H1 (cell line): Measurements from ENCODE around the gene TGFBR1. TPM values are rescaled to one million over a fixed set of nuclear protein-coding genes. Genes with fewer than 3 reads are reported as not detected.

Experiments
- CHD1 ChIP-seq: IDR thresholded peaks from 2 replicates; pipeline ENCODE4 v1.6.1; 2012; ENCODE audit warnings: low read depth, low read length, improper control_type of control experiment
- EZH2 ChIP-seq: fragments of 200-600 bp; sonication (generic); IDR thresholded peaks from 2 replicates; pipeline ENCODE4 v1.7.1; 2012; ENCODE audit warnings: low read depth, mild to moderate bottlenecking, moderate library complexity, low read length, inconsistent platforms; ENCODE audit not compliant: severe bottlenecking
- JUN ChIP-seq: IDR thresholded peaks from 2 replicates; pipeline ENCODE4 v1.6.1; 2011; ENCODE audit warnings: low read depth, mild to moderate bottlenecking, improper control_type of control experiment, low read length
- polyA plus RNA-seq, 7 experiments: library from polyadenylated mRNA; depleted of rRNA in 3 of 7; stranded (reverse) in 5 of 7; unstranded in 2 of 7; fragments of >200 nt in 5 of 7; fragments of 200-250 nt in 2 of 7; gene quantifications; 1 replicate in 5 of 7; 2 replicates in 1 of 7; 4 replicates in 1 of 7; pipeline versions ENCODE4 v1.2.1 to v1.2.3, GENCODE V29; 2011 to 2013; ENCODE audit warnings: missing spikeins in 2 of 7, mixed read lengths in 2 of 7
- total RNA-seq: library from RNA; stranded (reverse); fragmentation: NEBNext Ultra II Directional; extraction: Animal tissue kit (Norgen Biotek cat#: 25700); gene quantifications from 2 replicates; pipeline ENCODE4 v1.2.1, GENCODE V29; 2021

TGFBR1 gene
- total and polyA plus RNA-seq, 2 of the 8 experiments (the other 6 are each of a cell fraction or from before 2014, with no cell fraction given) = 16.8 to 52.4 TPM

DNA sequence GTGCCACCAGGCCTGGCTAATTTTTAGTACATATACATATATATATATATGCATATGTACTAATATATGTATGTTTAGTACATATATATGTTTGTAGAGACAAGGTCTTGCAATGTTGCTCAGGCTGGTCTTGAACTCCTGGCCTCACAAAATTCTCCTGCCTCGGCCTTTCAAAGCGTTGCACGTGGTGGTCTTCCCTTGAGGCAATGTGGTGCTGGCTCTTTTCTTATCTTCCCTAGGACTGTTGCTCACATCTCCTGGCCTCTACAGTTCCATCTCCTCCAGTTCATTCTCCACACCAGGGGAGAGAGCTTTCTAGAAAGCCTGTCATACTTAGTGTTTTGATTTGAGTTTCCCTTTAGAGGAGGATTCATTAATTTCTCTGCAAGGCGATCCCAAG lies 28.9 kb upstream of the TGFBR1 start (continued):
- TF ChIP-seq JUN = no peak
- no peak for TF ChIP-seq EZH2
- no peak for TF ChIP-seq CHD1
